AG08395 (cell line): Measurements from ENCODE around the gene TNFRSF14.
A peak's percentile ranks its signal among the peaks of the same experiment; 100 is the strongest.
"Not testable (repeated sequence)": the region's sequence is repeated elsewhere in the genome, so short reads cannot be mapped to it uniquely, and the experiment has no call there.

Source experiments
- DNase-seq: peaks from one replicate; pipeline ENCODE4 v3.0.0; 2012; ENCODE audit warnings: mixed read lengths, low spot score

The TNFRSF14 gene

GRCh38 chr1:2569060-2569459, 12.9 kb downstream of the TNFRSF14 start:
- DNase-seq = no peak

- not testable (repeated sequence) for DNase-seq
These were observed 13.5 kb downstream of the TNFRSF14 start for GRCh38 chr1:2569703-2570102.

- DNase-seq = no peak
These were observed 14.2 kb downstream of the TNFRSF14 start for GRCh38 chr1:2570332-2570731.

DNA sequence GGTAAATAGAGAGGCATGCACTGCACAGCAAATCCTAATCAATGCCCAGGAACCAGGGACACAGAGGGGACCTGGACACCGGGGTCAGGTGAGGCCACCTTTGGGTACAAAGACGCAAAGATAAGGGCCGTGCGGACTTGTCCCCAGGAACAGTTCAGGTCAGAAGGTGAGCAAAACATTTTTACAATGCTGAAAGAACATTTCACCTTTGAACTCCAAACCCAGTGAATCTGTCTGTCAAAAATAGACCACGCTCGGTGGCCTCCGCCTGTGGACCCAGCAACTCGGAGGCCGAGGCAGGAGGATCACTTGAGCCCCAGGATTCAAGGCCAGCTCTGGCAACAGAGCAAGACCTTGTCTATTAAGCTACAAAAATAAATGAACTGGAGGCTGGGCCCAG, 15.2 kb downstream of the TNFRSF14 start:
- no peak for DNase-seq

DNA sequence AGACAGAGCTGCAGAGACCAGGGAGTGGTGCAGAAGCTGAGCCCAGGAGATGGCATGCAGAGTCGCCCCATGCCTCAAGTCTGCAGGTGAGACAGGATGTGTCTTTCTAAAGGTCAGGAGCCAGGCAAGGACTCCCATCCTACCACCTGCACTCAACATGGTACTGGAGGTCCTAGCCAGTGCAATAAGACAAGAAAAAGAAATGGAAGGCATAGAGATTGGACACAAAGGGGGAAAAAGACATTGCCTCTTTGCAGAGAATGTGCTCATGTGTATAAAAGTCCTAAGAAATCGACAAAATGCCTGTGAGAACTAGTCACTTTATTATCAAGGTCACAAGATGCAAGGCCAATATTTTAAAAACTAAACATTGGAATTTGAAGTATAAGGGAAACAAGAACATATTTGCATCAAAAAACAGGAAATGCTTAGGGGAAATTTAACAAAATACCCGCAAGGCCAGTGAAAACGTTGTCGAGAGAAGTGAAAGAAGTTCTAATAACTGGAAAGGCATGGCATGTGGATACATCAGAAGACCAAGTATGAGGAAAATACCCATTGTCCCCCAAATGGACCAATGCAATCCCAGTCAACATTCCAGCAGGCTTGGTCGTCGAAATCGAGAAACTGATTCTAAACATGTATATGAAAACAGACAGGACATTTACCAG, 17.2 kb downstream of the TNFRSF14 start:
- no peak for DNase-seq

GRCh38 chr1:2574350-2574749, 18.2 kb downstream of the TNFRSF14 start:
- DNase-seq = no peak

DNA sequence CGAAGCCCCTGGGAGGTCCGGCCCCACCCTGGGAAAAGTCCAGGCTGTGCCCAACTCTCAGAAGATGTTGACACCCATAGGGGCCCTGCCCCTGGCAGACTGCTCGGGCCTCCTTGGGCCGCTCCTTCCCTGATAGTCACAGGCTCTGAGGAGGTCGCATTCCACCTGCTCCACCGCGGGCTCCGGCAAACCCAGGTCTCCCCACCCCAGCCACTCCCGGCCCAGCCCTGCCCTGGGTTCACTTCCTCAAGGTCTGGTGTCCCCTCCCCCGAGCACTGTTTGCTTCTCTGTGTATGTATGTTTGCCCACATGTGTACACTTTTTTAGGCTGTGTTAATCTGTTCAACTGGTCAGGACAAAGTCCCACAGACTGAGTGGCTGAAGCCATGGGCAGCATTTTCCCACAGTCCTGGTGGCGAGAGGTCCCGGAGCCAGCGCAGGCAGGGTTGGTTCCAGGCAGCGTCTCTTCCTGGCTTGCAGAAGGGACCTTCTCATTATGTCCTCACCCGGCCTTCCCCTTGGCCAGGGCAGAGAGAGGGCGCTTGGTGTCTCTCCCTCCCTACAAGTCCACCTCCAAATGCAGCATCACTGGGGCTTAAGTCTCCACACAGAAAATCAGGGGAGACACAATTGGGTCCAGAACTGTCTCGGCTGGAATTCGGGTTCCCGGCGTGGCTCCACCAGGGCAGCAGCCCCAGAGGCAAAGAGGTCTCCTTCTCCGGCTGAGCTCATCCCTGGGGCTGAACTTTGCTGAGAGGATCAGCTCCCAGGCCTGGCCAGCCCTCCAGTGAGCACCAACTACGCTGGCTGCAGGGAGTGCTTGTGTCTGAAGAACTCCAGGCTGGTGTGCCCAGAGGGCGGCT, 19.9 kb downstream of the TNFRSF14 start:
- no peak for DNase-seq

GRCh38 chr1:2577565-2578075, 21.4 kb downstream of the TNFRSF14 start:
- not testable (repeated sequence) for DNase-seq

GRCh38 chr1:2578758-2579118, 22.6 kb downstream of the TNFRSF14 start:
- DNase-seq = no peak

DNA sequence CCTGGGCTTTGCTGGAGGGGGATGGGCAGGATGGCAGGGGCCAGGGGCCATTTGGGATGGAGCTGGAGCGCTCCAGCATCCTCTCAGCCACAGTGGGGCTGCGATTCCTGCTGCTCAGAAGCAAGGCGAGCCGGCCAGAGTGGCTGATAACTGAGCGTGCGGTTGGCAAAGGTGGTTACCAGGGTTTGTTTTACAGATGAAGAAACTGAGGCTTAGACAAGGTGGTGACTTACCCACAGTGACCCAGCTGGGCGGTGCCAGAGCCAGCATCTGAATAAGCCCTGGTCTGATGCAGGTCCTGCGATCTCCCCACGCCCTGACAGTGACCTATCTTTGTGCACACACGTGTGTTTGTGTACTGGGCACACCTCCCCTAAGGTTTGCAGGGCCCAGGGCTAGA, 24.5 kb downstream of the TNFRSF14 start:
- DNase-seq = no peak

- DNase-seq = no peak
These were observed 26.2 kb downstream of the TNFRSF14 start for GRCh38 chr1:2582391-2582790.

DNA sequence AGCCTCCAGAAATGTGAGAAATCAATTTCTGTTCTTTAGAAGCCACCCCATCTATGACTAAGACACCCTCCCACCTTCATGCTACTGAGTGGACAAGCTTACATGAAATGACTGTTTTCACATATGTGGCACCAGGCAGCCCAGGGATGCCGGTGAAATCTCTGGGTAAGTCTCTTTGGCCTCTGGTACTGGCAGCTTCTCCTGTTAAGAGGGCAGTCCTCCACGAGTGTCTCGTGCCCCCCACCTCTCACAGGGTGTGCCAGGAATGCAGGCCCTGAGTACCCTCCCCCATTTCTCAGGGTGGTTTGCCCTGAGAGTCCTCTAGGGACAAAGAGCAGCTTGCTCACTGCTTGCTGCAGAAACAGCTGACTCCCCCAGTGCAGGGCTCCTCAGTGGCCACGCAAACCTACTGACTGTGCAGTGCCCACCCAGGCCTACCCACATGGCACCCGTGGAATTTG, 27.2 kb downstream of the TNFRSF14 start:
- no peak for DNase-seq

DNA sequence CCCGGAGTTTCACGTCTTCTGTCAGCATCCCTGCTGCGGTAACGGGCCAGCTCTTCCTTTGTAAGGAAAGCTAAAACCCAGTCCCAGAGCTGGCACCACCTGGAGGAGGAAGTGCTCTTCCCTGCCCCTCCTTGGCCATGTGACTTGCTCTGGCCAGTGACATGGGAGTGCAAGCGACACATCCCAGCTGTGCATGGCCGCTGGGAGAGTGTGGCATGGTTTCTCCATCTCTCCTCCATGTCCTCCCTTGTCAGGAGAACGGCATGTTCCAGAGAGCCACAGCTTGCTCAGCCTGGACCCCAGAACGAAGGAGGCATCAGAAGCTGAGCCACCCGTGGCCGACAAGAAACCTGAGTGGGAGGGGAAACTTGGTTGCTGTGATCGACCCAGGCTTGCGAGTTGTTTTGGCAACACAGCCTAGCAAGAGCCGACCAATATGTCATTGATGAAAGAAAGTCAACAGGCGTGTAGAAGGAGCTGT, 27.7 kb downstream of the TNFRSF14 start:
- no peak for DNase-seq

DNA sequence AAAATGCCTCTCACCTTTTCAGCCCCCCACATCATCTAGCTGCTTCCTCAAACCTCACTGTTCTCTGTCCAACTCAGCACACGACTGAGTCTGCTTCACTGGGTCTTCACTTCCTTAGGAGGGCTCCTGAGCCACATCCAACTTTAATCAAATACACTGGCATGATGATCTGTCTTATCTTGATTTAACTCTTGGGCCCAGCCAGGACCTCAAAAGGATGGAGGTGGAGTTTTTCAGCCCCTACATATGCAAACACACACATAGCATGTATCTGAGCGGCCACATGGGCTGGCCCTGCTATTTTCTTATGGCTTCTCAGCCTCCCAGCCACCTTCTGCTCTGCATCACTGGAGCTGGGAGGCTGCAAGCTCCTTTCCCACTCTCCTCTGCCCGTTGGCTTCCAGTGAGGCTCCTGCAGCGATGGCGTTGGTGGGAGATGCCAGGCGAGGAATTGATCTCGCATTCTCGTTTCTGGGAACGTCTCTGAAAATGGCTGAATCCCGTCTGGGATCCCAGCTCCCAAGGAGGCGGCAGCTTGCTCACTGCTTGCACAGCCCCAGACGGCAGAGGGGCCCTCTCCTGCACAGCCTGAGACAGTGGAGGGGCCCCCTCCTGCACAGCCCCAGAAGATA, 28.6 kb downstream of the TNFRSF14 start:
- DNase-seq = no peak

DNA sequence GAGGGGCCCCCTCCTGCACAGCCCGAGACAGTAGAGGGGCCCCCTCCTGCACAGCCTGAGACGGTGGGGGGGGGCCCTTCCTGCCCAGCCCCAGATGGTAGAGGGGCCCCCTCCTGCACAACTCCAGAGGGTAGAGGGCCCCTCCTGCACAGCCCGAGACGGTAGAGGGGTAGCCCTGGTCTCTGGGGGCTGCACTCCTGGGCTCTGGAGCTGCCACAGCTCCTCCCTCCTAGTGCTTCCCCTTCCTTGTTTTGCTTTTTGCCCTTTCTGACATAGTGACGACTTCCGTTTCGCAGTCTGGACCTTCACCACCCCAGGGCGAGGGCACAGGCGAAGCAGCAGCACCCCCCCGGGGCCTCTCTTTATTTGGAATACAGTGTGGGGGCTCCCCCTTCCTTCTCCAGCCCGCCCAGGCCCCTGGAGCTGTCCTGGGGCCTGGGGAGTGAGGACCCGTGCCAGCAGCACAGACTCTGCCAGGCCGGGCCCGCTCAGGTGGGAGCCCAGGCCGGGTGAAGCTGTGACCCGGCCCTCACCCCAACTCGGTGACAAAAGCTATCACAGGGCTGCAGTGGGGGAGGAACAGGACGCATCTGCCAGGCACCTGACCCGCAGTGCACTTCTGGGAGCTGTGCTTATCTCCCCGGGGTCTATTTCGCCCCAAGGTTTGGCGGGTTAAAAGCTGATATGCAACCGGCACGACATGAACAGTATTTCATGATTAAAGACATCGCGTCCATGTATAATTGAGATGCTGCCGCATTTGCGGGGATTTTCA, 29.3 kb downstream of the TNFRSF14 start:
- DNase-seq = peak; percentile 50

DNA sequence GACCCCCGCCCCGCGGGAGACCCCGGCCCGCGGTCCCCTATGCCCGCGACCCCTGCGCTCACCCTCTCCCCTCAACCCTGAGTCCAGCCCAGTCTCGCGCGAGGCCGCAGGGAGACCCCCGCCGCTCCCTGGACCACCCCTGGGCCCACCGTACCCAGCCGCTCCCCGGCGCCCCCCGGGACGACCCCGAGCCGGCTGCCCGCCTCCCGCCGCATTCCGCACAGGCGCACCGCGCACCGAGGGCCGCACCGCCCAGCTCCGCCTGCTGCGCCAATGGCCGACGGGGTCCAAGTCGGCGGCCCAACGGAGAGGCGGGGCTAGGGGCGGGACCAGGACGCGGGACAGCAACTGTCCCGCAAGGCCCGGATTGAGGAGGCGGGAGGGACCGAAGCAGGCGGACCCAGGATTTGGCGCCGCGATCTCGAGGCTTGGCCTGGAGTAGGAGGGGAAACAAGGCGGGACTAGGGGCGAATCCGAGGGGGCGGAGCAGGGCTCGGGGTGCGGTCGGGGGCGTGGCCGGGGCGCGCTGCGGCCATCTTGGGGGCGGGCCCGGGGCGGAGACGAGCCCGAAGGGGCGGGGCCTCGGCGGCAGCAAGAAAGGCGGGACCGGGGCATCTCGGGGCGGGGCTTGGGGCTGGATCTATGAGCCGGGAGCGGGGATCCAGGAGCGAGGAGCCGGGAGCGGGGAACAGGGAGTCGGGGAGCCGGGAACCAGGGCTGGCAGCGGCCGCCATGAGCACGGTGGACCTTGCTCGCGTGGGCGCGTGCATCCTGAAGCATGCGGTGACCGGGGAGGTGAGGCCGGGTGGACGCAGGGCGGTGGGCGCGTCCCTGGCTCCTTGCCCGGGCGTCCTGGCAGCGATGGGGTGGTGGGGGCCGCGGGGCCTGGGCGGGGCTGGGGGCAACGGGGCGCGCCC, 30.2 kb downstream of the TNFRSF14 start, which contains the start of gene PRXL2B:
Gene PRXL2B, plus strand, starts transcription at position 624 of the 917 bp plus-strand sequence. Its CDS starts 109 bp downstream, at position 733.
- peak; percentile 100 for DNase-seq

DNA sequence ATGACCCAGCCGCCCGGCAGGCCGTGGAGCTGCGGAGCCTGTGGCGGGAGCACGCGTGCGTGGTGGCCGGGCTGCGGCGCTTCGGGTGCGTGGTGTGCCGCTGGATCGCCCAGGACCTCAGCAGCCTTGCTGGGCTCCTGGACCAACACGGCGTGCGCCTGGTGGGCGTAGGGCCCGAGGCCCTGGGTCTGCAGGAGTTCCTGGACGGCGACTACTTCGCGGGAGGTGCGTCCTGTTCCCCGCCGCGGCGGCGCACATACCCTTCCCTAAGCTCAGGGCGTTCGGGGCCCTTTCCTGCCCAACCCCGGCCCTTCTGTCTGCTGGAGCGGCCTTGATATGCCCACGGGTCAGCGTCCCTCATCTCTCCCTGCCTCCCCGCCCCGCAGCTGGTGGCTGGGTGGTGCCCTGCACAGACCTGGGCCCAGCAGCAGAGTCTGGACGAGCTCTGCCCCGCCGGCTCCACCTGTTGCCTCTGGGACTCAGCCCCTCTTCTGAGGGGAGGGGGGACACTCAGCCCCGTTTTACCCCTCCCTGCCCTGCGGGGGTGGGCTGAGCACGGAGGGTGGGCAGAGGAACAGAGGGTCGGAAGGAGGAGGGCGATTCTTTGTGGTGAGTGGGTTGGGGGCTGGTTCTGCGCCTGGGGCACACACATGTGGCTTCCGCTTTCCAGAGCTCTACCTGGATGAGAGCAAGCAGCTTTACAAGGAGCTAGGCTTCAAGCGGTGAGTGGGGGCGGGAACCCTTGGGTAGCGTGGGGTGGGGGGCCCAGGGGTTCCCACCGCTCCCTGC, 31.1 kb downstream of the TNFRSF14 start:
- peak; percentile 40 for DNase-seq

GRCh38 chr1:2587860-2588571, 31.8 kb downstream of the TNFRSF14 start:
- DNase-seq = no peak
